GM19467 (cell line): ENCODE results near the gene XK.
"Not testable (repeated sequence)": the region's sequence is repeated elsewhere in the genome, so short reads cannot be mapped to it uniquely, and the experiment has no call there.

ENCODE experiments used
- ATAC-seq: cut with Tn5 transposase; IDR thresholded peaks from one replicate; pipeline ENCODE4 v1.9.1; 2021; ENCODE audit warnings: mild to moderate bottlenecking, moderate library complexity; ENCODE audit not compliant: unreplicated experiment

XK gene, protein sequence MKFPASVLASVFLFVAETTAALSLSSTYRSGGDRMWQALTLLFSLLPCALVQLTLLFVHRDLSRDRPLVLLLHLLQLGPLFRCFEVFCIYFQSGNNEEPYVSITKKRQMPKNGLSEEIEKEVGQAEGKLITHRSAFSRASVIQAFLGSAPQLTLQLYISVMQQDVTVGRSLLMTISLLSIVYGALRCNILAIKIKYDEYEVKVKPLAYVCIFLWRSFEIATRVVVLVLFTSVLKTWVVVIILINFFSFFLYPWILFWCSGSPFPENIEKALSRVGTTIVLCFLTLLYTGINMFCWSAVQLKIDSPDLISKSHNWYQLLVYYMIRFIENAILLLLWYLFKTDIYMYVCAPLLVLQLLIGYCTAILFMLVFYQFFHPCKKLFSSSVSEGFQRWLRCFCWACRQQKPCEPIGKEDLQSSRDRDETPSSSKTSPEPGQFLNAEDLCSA

DNA sequence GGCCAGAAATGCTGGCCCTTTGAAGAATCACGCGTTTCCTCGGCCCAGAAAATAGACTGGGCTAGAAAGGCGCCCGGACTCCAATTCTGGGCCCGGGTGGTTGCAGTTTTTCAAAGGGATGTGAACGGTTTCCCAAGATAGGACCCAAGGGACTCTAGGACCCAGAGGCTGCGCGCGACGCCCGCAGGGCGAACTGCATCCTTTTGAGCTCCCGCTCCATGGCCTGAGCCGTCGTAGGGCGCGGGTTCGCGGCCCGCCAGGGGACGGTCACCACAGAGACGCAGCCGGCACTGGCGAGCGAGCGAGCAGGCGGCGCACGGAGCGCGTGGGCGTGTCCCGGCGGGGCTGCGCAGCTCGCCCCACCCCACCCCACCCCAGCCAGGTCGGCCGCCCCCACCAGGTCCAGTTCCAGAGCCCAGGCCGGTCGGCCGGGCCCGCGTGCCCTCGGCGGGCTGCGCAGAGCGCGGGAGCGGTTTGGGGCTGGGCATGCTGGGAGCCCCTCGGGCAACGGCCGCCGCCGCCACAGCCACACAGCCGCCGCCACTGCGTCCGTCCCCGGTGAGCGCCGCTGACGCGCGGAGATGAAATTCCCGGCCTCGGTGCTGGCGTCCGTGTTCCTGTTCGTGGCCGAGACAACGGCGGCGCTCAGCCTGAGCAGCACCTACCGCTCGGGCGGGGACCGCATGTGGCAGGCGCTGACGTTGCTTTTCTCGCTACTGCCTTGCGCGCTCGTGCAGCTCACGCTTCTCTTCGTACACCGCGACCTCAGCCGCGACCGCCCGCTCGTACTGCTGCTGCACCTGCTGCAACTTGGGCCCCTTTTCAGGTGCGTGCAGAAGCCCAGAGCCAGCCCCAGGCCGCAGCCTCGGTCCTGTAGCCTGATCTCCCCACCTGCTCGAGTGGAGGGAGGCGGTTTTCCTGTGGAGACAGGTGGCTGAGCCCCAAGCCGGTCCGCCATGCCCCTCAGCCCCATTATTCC lies at the start of gene XK:
Gene XK (plus strand): TSS at position 411 of the 979 bp plus-strand sequence. CDS start 171 bp downstream, at position 582.
- no peak for ATAC-seq

DNA sequence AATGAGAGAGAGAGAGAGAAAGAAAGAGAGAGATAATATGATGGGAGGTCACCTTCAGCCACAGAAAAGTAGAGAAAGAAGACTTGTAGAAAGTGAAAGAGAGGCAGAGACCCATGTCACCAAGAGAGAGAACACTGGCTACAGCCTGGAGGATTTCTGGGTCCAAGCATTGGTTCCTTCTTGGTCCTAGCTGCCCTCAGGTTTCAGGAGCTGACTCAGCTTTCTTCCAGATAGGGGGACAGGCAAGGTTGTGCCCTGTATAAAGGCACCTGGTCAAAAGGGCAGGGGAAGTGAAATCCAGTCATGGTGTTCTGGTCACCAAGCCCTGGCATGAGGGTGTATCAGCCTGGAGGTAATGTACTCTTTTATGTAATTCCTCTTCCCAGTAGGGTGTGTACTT lies 47.5 kb upstream of the XK start:
- ATAC-seq = no peak

DNA sequence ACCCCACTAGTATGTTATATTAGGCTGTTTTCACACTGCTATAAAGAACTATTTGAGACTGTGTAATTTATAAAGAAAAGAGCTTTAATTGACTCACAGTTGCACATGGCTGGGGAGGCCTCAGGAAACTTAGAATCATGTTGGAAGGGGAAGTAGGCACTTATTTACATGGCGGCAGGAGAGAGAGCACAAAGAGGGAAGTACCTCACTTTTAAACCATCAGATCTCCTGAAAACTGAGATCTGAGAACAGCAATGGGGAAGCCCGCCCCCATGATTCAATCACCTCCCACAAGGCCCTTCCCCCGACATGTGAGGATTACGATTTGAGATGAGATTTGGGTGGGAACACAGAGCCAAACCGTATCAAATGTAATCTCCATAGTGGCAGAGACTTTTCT lies 45.4 kb upstream of the XK start:
- no peak for ATAC-seq

DNA sequence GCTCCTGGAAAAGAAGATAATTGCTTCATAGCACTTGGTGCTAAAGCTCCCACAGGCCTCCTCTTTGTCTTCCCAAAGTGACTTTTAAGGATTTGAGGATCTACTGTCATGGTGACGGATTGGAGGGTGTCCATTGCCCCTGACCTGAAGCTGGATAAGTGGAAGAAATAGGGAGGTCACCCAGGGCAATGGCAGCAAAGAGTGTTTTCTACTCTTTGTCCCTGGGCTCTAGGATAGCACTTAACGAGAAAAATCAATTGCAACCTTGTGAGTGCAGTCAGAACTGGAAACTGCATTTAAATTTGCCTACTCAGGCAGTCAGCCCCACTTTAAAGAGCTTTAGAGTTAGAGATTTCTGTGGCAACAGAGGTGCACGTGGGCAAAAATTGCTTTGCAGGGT lies 43.7 kb upstream of the XK start:
- no peak for ATAC-seq

DNA sequence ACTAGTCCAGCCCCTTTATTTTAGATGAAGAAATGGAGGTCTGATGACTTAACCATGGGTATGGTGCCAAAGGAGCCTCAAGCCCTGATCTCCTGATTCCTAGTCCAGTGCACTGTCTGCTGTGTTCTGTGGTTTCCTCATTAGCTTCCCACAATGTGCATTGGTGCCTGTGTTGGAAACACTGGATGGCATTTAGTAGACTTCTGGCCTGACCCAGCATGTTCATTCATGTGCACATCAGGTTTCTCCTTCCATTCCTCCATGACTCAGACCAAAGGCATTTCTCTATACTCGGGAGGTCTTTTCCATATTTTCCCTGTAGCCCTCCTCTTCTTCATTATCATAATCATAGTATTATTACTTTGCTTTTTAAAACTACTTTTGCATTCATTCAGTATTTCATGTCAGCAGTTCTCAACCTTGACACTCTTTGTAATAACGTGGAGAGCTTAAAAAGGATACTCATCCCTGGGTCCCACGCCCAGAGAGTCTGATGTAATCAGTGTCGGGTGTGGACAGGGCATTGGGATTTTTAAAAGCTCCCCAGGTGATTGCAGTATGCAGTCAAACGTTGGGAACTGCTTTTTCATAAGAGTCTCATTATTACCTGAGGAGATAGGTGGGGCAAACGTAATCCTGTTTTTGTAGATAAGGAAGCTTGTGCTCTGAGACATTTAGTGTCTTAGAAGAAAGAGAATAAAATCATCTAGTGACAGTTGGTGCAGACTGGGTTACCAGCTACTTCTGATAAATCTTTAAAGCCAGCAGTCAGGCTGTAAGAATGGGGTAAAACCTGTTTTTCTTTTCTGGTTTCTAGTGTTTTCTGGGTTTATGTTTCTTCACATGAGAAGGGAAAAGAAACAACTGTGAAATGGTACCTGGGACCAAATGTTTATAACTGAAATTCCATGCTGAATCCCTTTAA lies 40.9 kb upstream of the XK start:
- ATAC-seq = no peak

DNA sequence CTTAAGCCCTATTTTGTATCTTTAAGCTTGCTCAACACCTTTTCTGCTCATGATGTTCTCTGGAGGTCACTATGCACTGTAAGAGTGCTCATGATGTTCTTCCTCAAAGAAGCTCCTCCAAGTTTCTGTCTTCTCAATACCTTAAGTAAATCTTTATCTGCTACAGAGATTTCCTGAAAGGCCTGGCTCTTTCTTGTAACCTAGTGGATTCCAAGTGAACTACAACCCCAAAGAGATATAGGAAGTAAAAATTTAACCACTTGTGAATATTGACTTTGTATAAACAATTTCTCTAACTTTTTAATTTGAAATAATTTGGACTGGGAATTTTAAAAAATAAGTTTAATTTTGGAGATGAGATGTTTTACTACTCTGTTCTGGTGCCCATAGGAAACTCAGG lies 39.3 kb upstream of the XK start:
- ATAC-seq = no peak

DNA sequence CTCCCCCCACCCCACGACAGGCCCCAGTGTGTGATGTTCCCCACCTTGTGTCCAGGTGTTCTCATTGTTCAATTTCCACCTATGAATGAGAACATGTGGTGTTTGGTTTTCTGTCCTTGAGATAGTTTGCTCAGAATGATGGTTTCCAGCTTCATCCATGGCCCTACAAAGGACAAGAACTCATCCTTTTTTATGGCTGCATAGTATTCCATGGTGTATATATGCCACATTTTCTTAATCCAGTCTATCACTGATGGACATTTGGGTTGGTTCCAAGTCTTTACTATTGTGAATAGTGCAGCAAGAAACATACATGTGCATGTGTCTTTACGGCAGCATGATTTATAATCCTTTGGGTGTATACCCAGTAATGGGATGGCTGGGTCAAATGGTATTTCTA lies 34.7 kb upstream of the XK start:
- ATAC-seq = not testable (repeated sequence)

DNA sequence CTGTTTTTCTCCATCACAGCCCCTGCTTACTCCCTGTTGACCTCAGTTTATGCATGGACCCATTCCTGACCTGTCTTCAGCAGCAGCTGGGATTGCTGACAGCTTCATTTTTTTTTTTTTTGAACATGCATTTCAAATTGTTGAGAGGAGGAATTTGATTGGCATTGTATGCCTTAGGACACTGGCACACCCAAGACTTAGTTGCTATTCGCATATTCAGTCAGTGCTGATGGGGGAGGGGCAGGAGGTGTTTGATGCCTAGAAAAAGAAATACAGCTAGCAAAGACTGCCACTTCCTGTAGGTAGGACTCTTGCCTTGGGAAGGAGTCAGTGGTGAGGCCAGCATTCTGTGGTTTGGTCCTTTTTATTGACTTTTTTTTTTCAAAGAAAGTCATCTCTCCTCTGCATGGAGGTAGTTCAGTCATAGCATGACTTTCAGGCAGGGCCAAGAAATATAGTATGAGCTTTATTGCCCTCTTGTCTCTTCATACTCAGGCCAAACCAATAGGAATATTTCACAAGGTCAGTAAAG lies 33.6 kb upstream of the XK start:
- ATAC-seq = no peak

DNA sequence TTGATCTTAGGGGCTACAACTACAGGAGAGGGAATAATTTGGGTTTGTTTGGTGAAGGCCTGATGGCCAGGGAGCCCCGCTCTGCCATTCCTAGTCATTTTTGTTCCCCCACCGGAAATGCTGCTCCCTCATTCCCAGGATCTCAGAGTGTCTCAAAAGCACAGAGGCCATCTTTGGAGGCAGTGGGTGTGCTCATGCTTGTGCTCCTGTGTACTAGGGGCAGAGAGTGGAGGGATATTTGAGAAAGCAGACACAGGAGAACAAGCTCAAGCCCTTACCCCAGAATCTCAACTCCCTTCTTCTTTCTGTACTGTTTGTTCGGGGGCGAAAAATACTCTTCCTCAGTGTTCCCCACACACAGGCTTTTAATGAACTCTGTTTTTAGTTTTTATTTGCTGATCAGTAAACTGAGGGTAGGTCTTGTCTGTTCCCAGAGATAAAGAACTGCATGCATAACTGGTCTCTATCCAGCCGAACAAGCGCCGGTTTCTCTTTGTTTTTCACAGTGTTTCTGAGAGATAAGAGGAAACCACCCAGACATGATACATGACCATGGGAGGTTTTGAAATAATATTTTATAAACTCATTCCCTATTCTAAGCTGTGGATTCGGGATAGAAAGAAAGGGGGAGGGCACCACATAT lies 32.9 kb upstream of the XK start:
- ATAC-seq = no peak

DNA sequence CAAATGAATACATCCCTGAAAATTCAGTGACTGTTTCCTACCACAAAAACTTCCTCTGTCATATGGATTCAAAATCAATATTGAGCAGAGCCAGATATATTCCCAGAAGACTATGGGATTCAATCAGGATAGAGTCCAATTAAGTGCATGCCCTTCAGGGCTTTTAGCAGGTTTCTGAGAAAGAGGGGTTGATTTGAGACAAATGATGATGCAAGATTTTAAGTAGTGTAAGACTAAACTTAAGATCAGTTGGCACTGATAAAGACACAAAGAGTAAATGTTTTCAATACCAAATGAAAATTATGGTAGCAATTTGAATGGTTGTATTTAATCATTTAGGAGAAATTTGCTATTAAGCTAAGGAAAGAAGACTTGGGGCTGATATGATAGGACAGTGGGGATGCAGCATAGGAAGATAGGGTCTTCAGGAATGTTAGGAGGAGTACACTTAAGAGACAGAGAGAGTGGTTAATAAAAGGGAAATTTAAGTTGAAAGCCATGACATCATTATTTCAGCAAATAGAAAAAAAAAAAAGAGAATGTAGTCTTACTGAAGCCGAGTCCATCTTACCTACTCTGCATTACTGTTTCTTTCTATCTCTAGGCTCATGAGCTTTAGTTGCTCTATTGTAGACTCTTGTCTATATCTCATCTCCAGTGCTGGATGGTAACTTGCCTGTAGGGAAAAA lies 32.0 kb upstream of the XK start:
- ATAC-seq = no peak

DNA sequence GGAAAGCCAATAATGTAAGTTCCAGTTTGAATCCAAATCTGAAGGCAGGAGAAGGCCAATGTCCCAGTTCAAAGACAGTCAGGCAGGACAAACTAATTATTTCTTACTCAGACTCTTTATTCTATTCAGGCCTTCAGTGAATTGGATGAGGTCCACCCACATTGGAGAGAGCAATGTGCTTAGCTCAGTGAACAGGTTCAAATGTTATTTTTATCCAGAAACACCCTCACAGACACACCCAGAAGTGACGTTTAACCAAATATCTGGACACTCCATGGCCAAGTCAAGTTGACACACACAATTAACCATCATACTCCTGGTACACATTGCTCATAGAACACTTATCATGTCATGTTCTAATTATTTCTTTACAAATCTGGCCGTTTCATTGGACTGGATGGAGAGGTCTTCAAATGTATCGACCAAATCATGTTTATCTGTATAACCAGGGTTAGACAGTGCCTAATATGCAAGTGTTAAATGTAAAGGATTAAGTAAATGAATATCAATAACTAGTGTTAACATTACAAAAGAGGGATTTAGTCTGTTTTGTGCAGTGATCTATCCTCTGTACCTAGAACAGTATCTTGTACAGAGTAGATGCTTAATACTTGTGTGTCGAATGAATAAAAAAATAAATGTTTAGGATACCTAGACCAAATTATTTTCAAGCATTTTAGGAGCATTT lies 27.1 kb upstream of the XK start:
- no peak for ATAC-seq

DNA sequence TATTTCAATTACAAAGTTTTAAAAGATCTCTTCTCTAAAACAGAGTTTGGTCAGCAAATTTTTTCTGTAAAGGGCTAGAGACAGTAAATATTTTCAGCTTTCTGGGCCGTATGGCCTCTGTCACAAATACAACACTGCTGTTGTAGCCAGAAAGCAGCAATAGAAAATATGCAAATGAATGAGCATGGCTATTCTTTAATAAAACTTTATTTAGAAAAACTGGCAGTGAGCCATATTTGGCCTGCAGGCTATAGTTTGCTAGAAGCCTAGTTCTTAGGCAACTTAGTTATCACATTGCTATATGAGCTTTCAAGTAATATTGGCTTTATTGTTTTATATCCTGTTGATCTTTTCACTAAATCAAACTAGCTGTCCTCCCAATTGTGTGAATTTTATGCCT lies 26.5 kb upstream of the XK start:
- no peak for ATAC-seq

DNA sequence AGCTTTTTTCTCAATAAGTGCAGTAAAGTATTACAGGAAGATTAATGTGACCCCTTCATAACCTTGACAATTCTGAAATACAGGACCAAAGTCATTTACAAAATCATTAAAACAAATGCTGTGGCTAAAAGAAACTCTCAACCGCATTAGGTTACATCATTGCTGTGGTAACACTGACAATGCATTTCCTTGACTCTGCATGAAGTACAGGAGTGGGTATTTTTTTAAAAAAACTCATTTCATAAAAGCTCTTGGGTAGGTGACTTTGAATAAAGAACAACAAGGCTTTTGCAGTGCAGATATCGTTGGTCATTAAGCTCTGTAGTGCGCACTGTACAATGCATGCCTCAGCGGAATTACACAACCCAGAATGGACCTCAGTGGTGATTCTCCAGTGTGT lies 23.4 kb upstream of the XK start:
- ATAC-seq = no peak

DNA sequence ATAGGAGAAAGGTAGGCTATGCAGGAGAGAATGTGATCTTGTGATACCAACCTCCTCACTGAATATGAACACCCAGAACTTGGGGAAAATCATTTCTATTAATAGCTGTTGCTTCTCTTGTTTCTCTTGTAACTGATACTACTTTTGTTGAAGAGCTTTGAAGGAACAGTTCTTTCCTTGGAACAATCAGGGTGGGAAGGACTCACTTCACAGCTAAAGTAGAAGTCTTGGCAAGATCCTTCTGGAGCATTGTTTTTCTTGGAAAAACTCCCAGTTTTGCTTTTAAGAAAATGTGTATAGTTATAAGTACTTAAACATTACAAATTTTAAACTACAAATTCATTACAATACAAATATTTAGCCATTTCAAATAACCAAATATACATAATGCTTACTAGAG lies 19.1 kb upstream of the XK start:
- ATAC-seq = no peak

DNA sequence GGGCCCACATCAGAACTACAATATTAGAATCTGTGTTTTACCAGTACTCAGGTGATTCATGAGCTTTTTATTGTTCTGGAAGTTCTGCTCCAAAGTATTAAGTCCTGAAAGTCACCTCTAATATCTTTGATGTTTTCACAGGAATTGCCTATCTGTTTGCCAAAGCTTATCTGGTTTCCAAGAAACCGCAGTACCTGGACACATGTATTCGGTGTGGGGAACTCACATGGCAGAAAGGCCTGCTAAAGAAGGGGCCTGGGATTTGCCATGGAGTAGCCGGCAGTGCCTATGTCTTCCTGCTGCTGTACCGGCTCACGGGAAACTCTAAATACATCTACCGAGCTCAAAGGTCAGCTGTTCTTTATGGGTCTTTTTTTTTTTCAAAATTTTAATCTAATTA lies 18.4 kb upstream of the XK start:
- ATAC-seq = no peak

DNA sequence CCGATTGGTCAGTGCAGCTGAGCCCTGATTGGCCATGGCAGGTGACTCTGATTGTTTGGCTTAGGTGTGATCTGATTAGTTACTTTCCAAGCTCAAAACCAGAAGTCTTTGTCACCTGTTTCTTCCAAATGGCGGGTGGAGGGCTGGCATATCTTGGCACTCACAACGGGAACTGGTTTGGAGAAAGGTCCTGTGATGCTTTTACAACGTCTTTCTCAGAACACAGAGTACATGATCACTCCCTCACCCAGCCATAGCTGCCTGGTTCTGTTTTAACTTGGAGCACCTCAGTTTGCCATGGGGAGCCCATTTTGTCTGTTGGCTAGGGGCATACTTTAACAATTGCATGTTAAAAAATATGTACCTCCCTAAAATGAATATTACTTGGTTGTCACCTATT lies 13.0 kb upstream of the XK start:
- ATAC-seq = no peak

DNA sequence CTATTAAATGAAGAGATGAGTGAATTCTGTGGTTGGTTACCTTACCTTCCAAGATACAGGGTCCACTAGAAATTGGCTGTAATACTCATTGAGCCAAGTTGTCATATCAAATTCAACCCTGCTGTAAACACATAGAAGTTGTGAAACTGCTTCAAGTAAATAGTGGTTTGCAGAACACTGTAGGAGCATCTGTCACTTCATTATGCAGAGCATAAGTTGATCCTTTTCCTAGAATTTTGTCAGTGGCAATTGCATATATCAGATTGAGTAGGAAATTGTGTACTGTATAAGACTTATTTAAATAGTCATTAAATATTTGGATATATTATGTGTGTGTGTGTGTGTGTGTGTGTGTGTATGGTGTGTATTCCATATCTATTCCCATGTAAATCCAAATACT lies 8.8 kb upstream of the XK start:
- no peak for ATAC-seq

DNA sequence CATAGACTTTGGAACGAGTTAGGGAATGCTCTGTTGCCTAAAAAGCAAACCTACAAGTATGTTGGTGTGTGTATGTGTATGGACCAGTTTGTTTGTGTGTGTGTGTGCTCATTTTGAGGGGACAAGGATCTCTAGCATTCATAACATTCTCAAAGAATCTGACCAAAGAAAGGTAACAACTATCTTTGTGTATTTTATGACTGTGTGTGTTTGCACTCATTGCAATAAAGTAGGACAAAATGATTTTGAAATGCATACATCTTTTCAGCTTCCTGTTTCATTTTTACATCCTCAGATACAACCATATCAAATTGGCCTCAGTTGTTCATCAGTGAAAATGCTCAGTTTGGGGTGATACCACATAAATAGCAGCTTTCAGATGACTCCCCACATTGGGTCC lies 8.3 kb upstream of the XK start:
- no peak for ATAC-seq

DNA sequence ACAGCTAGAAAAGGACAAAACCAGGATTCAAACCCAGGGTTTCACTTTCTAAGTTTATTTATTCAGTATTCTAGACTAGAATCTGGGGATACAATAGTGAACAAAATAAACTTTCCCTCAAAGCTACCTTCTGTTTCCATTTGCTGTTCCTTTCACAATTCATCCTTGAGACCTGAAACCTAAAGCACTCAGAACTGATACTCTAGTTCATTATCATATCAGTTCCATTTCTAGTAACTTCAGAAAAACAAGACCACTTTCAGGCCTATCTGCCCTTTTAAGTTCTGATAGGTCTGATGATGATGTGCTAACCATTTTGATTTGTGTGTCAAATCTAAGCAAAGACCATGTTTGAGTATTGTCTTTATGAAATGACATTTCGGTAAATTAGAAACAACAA lies 7.8 kb upstream of the XK start:
- peak; percentile 69 for ATAC-seq
